ENCODE data around the gene TRIP13. TPM values are rescaled to one million over a fixed set of nuclear protein-coding genes. Genes with fewer than 3 reads are reported as not detected.

The TRIP13 gene
- total and polyA plus RNA-seq, 2 experiments from 2014 or later = 42.5 to 44.8 TPM

GRCh38 chr5:922436-923280 is 30.0 kb downstream of the TRIP13 start:
- Mint-ChIP-seq H3K27ac (no peak overlapping the region), H3K27me3 (ENCODE audit: insufficient read depth, low read depth, poor library complexity) (peaks cover 19% of the 10 kb centered on the region), H3K9me3 (no peaks in the 10 kb centered on the region), H3K36me3 (ENCODE audit: low read depth) (peaks cover 13% of the 10 kb centered on the region), H3K4me1 (peaks cover 2% of the 10 kb centered on the region; the same call in 2 of the 3 replicates), H3K4me3 (no peak overlapping the region)
- H3K4me3 ChIP-seq = no peak overlapping the region
- H3K27ac ChIP-seq (ENCODE audit: low read depth) = no peak overlapping the region
- H3F3A ChIP-seq (replicated peaks; ENCODE audit: low read depth) = no peaks in the 10 kb centered on the region
- H3K4me1 ChIP-seq (ENCODE audit: insufficient read depth) = no peaks in the 10 kb centered on the region
- TF ChIP-seq, protein P1, sequence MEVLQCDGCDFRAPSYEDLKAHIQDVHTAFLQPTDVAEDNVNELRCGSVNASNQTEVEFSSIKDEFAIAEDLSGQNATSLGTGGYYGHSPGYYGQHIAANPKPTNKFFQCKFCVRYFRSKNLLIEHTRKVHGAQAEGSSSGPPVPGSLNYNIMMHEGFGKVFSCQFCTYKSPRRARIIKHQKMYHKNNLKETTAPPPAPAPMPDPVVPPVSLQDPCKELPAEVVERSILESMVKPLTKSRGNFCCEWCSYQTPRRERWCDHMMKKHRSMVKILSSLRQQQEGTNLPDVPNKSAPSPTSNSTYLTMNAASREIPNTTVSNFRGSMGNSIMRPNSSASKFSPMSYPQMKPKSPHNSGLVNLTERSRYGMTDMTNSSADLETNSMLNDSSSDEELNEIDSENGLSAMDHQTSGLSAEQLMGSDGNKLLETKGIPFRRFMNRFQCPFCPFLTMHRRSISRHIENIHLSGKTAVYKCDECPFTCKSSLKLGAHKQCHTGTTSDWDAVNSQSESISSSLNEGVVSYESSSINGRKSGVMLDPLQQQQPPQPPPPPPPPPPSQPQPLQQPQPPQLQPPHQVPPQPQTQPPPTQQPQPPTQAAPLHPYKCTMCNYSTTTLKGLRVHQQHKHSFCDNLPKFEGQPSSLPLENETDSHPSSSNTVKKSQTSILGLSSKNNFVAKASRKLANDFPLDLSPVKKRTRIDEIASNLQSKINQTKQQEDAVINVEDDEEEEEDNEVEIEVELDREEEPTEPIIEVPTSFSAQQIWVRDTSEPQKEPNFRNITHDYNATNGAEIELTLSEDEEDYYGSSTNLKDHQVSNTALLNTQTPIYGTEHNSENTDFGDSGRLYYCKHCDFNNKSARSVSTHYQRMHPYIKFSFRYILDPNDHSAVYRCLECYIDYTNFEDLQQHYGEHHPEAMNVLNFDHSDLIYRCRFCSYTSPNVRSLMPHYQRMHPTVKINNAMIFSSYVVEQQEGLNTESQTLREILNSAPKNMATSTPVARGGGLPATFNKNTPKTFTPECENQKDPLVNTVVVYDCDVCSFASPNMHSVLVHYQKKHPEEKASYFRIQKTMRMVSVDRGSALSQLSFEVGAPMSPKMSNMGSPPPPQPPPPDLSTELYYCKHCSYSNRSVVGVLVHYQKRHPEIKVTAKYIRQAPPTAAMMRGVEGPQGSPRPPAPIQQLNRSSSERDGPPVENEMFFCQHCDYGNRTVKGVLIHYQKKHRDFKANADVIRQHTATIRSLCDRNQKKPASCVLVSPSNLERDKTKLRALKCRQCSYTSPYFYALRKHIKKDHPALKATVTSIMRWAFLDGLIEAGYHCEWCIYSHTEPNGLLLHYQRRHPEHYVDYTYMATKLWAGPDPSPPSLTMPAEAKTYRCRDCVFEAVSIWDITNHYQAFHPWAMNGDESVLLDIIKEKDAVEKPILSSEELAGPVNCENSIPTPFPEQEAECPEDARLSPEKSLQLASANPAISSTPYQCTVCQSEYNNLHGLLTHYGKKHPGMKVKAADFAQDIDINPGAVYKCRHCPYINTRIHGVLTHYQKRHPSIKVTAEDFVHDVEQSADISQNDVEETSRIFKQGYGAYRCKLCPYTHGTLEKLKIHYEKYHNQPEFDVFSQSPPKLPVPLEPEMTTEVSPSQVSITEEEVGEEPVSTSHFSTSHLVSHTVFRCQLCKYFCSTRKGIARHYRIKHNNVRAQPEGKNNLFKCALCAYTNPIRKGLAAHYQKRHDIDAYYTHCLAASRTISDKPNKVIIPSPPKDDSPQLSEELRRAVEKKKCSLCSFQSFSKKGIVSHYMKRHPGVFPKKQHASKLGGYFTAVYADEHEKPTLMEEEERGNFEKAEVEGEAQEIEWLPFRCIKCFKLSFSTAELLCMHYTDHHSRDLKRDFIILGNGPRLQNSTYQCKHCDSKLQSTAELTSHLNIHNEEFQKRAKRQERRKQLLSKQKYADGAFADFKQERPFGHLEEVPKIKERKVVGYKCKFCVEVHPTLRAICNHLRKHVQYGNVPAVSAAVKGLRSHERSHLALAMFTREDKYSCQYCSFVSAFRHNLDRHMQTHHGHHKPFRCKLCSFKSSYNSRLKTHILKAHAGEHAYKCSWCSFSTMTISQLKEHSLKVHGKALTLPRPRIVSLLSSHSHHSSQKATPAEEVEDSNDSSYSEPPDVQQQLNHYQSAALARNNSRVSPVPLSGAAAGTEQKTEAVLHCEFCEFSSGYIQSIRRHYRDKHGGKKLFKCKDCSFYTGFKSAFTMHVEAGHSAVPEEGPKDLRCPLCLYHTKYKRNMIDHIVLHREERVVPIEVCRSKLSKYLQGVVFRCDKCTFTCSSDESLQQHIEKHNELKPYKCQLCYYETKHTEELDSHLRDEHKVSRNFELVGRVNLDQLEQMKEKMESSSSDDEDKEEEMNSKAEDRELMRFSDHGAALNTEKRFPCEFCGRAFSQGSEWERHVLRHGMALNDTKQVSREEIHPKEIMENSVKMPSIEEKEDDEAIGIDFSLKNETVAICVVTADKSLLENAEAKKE (CRISPR knock-in tag; IDR thresholded peaks at IDR 0.05) = no peak
- no peak for TF ChIP-seq EZH2phosphoT487 (IDR thresholded peaks at IDR 0.05; ENCODE audit: unreplicated experiment)
- TF ChIP-seq POLR2AphosphoS5 (IDR thresholded peaks at IDR 0.05; ENCODE audit: low read depth) = no peak
- TF ChIP-seq CREB1 (CRISPR knock-in tag; IDR thresholded peaks at IDR 0.05; ENCODE audit: low read depth) = no peak
- TF ChIP-seq ZNF331 (CRISPR knock-in tag; IDR thresholded peaks at IDR 0.05; ENCODE audit: low read depth) = no peak
- TF ChIP-seq, protein P2, sequence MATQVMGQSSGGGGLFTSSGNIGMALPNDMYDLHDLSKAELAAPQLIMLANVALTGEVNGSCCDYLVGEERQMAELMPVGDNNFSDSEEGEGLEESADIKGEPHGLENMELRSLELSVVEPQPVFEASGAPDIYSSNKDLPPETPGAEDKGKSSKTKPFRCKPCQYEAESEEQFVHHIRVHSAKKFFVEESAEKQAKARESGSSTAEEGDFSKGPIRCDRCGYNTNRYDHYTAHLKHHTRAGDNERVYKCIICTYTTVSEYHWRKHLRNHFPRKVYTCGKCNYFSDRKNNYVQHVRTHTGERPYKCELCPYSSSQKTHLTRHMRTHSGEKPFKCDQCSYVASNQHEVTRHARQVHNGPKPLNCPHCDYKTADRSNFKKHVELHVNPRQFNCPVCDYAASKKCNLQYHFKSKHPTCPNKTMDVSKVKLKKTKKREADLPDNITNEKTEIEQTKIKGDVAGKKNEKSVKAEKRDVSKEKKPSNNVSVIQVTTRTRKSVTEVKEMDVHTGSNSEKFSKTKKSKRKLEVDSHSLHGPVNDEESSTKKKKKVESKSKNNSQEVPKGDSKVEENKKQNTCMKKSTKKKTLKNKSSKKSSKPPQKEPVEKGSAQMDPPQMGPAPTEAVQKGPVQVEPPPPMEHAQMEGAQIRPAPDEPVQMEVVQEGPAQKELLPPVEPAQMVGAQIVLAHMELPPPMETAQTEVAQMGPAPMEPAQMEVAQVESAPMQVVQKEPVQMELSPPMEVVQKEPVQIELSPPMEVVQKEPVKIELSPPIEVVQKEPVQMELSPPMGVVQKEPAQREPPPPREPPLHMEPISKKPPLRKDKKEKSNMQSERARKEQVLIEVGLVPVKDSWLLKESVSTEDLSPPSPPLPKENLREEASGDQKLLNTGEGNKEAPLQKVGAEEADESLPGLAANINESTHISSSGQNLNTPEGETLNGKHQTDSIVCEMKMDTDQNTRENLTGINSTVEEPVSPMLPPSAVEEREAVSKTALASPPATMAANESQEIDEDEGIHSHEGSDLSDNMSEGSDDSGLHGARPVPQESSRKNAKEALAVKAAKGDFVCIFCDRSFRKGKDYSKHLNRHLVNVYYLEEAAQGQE (IDR thresholded peaks at IDR 0.05; ENCODE audit: unreplicated experiment) = no peak
- TF ChIP-seq NANOG (IDR thresholded peaks at IDR 0.05; ENCODE audit: borderline replicate concordance) = no peak
- TF ChIP-seq STAT1 (IDR thresholded peaks at IDR 0.05; ENCODE audit: unreplicated experiment) = no peak
- H3K79me2 ChIP-seq (replicated peaks; ENCODE audit: insufficient read depth) = no peaks in the 10 kb centered on the region
- 0 out of 2 replicates have a peak, but pooled peaks cover 18% of the 10 kb centered on the region for H4K20me1 ChIP-seq (replicated peaks; ENCODE audit: insufficient read depth)
- H2AFZ ChIP-seq = no peak overlapping the region
- peaks cover 22% of the 10 kb centered on the region for H3K27me3 ChIP-seq (ENCODE audit: insufficient read depth)
- H3K36me3 ChIP-seq (ENCODE audit: insufficient read depth) = peaks cover 14% of the 10 kb centered on the region
- H3K9me2 ChIP-seq (ENCODE audit: insufficient read depth) = no peaks in the 10 kb centered on the region
- DNase-seq (ENCODE audit: low spot score) = no peak
- no peak overlapping the region for H3K4me2 ChIP-seq
- ATAC-seq = no peak
